GM18861 (cell line): ENCODE data around the gene SUGCT.

Experiments
- ATAC-seq: cut with Tn5 transposase; IDR thresholded peaks from one replicate; pipeline ENCODE4 v1.9.1; 2021; ENCODE audit not compliant: unreplicated experiment

Gene SUGCT

GRCh38 chr7:40887099-40887498 lies 752.3 kb downstream of the SUGCT start:
- ATAC-seq: no peak

GRCh38 chr7:40888499-40888898 lies 753.7 kb downstream of the SUGCT start:
- no peak for ATAC-seq

- no peak for ATAC-seq
Observed at GRCh38 chr7:40889099-40889498, 754.3 kb downstream of the SUGCT start.

- no peak for ATAC-seq
Observed at GRCh38 chr7:40889539-40889938, 754.7 kb downstream of the SUGCT start.

GRCh38 chr7:40890088-40890692 lies 755.4 kb downstream of the SUGCT start:
- ATAC-seq: no peak

- no peak for ATAC-seq
Observed at GRCh38 chr7:40891232-40891631, 756.4 kb downstream of the SUGCT start.

- no peak for ATAC-seq
Observed at GRCh38 chr7:40899151-40899550, 764.3 kb downstream of the SUGCT start.

GRCh38 chr7:40899636-40900507 lies 765.1 kb downstream of the SUGCT start:
- ATAC-seq: no peak

GRCh38 chr7:40903872-40904271 lies 769.1 kb downstream of the SUGCT start:
- ATAC-seq: no peak

GRCh38 chr7:40907286-40907685 lies 772.5 kb downstream of the SUGCT start:
- ATAC-seq: no peak

GRCh38 chr7:40909346-40909980 lies 774.7 kb downstream of the SUGCT start:
- ATAC-seq: no peak
